22Rv1 (cell line): ENCODE data around the gene JARID2.

Experiments
- H3K27ac ChIP-seq: fragments of 450-650 bp; 2 replicates; pipeline ENCODE4 v1.5.1; 2017
- ZFX ChIP-seq: fragments of 450-650 bp; IDR thresholded peaks from 2 replicates; pipeline ENCODE4 v1.6.1; 2017; ENCODE audit warnings: antibody characterized with exemption, borderline replicate concordance
- TF ChIP-seq, protein P1 (sequence below): fragments of 450-650 bp; IDR thresholded peaks from 2 replicates; pipeline ENCODE4 v1.5.1; 2017; ENCODE audit warnings: mild to moderate bottlenecking

JARID2 gene

GRCh38 chr6:15500078-15500740, 254.3 kb downstream of the JARID2 start:
- no peak for TF ChIP-seq ZFX
- TF ChIP-seq, protein P1, sequence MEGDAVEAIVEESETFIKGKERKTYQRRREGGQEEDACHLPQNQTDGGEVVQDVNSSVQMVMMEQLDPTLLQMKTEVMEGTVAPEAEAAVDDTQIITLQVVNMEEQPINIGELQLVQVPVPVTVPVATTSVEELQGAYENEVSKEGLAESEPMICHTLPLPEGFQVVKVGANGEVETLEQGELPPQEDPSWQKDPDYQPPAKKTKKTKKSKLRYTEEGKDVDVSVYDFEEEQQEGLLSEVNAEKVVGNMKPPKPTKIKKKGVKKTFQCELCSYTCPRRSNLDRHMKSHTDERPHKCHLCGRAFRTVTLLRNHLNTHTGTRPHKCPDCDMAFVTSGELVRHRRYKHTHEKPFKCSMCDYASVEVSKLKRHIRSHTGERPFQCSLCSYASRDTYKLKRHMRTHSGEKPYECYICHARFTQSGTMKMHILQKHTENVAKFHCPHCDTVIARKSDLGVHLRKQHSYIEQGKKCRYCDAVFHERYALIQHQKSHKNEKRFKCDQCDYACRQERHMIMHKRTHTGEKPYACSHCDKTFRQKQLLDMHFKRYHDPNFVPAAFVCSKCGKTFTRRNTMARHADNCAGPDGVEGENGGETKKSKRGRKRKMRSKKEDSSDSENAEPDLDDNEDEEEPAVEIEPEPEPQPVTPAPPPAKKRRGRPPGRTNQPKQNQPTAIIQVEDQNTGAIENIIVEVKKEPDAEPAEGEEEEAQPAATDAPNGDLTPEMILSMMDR, result no peak
- H3K27ac ChIP-seq, result no peak overlapping the region

GRCh38 chr6:15500901-15501825, 255.3 kb downstream of the JARID2 start:
- TF ChIP-seq, protein P1, result no peak
- TF ChIP-seq ZFX, result no peak
- H3K27ac ChIP-seq, result no peak overlapping the region

DNA sequence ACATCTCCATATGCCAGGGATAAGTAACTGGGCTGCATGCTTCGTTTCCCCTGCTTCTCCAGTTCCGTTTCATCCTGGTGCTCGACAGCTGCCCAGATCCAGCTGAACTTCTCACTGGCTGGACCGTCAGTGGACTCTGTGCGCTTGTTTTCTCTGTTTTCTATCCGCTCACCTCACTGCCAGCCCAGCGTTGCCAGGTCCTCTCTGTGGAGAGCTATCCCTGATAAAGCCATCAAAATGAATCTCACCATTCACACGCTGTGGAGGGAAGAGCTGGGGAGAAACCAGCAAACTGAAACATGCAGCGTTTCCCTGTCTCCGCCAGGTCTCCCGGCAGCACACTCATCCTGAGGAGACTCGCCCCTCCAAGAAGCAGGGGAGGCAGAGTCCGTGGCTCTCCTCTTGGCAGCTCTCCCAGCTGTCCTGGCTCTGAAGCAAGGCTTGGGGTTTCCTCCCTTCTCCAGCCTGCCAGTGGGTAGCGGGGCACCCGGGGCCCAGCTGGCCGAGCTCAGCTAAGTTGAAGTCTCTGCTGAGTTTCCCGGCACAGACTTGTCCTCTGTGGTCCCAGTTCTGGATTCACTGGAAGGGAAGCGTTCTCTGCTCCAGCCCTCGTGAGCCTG, 256.1 kb downstream of the JARID2 start:
- TF ChIP-seq, protein P1, result no peak
- TF ChIP-seq ZFX, result no peak
- no peak overlapping the region for H3K27ac ChIP-seq

GRCh38 chr6:15502446-15503345, 256.8 kb downstream of the JARID2 start:
- TF ChIP-seq ZFX, result no peak
- TF ChIP-seq, protein P1, result no peak
- no peak overlapping the region for H3K27ac ChIP-seq

DNA sequence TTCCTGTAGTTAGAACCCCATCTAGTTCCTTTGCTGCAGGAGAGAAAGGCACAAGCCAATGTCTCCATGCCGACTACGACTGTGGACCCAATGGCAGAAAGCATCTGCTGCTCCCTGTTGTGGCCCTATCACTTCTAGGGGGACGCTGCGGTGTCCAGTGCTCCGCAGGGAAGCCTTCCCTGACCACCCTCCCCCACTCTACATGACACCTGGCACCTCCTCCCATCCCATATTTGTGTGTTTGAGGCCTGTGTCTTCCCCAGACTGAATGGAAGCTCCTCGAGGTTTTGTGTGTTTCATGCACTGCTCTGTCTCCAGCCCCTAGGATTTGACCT, 257.4 kb downstream of the JARID2 start:
- TF ChIP-seq ZFX, result no peak
- TF ChIP-seq, protein P1, result no peak
- H3K27ac ChIP-seq, result no peak overlapping the region

- TF ChIP-seq ZFX, result no peak
- no peak overlapping the region for H3K27ac ChIP-seq
Observed at GRCh38 chr6:15504040-15504495, 258.2 kb downstream of the JARID2 start.
